Thymus (tissue), 11 donors: ENCODE data around the gene NECTIN1. TPM values are rescaled to one million over a fixed set of nuclear protein-coding genes. Genes with fewer than 3 reads are reported as not detected.
A peak's percentile ranks its signal among the peaks of the same experiment; 100 is the strongest.

Source experiments
- DNase-seq, 9 donors: peaks; one replicate each; pipeline ENCODE4 v3.0.0-alpha.2; 2013; ENCODE audit warnings: low spot score in 9 of 9, low read depth in 6 of 9, missing footprints in 1 of 9
- H3K27ac ChIP-seq, 2 donors: one replicate each; pipeline ENCODE4 v1.5.1; 2013; ENCODE audit warnings: control low read depth in 1 of 2, low read depth in 1 of 2, low read length in 1 of 2, mild to moderate bottlenecking in 1 of 2, moderate library complexity in 1 of 2
- H3K27me3 ChIP-seq, 2 donors: one replicate each; pipeline ENCODE4 v1.5.1; 2013; ENCODE audit warnings: low read length in 1 of 2; ENCODE audit not compliant: control insufficient read depth in 2 of 2, insufficient read depth in 1 of 2
- H3K36me3 ChIP-seq, 2 donors: one replicate each; pipeline ENCODE4 v1.5.1; 2013; ENCODE audit warnings: low read length in 1 of 2, mild to moderate bottlenecking in 1 of 2, moderate library complexity in 1 of 2; ENCODE audit not compliant: control insufficient read depth in 2 of 2, insufficient read depth in 2 of 2
- H3K4me1 ChIP-seq, 2 donors: one replicate each; pipeline ENCODE4 v1.5.1; 2013; ENCODE audit warnings: low read length in 2 of 2; ENCODE audit not compliant: control insufficient read depth in 2 of 2, insufficient read depth in 2 of 2
- H3K4me3 ChIP-seq, 2 donors: one replicate each; pipeline ENCODE4 v1.5.1; 2013; ENCODE audit warnings: low read length in 2 of 2, control low read depth in 1 of 2, mild to moderate bottlenecking in 1 of 2
- H3K9me3 ChIP-seq, 2 donors: one replicate each; pipeline ENCODE4 v1.5.1; 2013; ENCODE audit warnings: low read length in 1 of 2, mild to moderate bottlenecking in 1 of 2; ENCODE audit not compliant: control insufficient read depth in 2 of 2, insufficient read depth in 1 of 2
- WGBS: extraction: QIAGEN DNeasy Blood & Tissue Kit; methylation state at CpG from one replicate; pipeline ENCODE4 v1.1.7; 2013; 5-methylcytosine and 5-hydroxymethylcytosine counted together
- polyA plus RNA-seq: library from polyadenylated mRNA; stranded (reverse); fragments of 200-250 nt; gene quantifications from one replicate; pipeline ENCODE4 v1.2.3, GENCODE V29; 2013
- total RNA-seq: library from RNA; stranded (reverse); fragments of 120-200 nt; gene quantifications from one replicate; pipeline ENCODE4 v1.2.4, GENCODE V29; 2013
- donor health status: healthy.

Gene NECTIN1
- total and polyA plus RNA-seq, 2 donors: 6.5 to 11.7 TPM

- H3K9me3 ChIP-seq: no peaks in the 10 kb centered on the region
- H3K27me3 ChIP-seq: peaks cover 0 to 11% of the 10 kb centered on the region in 2 donors
- H3K4me1 ChIP-seq: peaks cover 0 to 16% of the 10 kb centered on the region in 2 donors
- DNase-seq: no peak
- 92% methylated on average over 18 of the region's 18 CpGs for WGBS
- H3K36me3 ChIP-seq: no peaks in the 10 kb centered on the region
- H3K4me3 ChIP-seq: no peak overlapping the region
- H3K27ac ChIP-seq: peak overlapping the region in 1 of 2 donors; percentile 47
Observed at GRCh38 chr11:119720311-119720913, 8.6 kb downstream of the NECTIN1 start.

- Histone ChIP-seq H3K36me3 (no peaks in the 10 kb centered on the region), H3K4me1 (peaks cover 6 to 29% of the 10 kb centered on the region in 2 donors), H3K27me3 (peaks cover 0 to 4% of the 10 kb centered on the region in 2 donors), H3K9me3 (peaks cover 0 to 6% of the 10 kb centered on the region in 2 donors), H3K4me3 (no peak overlapping the region), H3K27ac (no peak overlapping the region)
- DNase-seq: no peak
- WGBS: 94% methylated on average over 14 of the region's 14 CpGs
Observed at GRCh38 chr11:119717839-119718534, 11.0 kb downstream of the NECTIN1 start.

- Histone ChIP-seq H3K27me3 (no peaks in the 10 kb centered on the region), H3K36me3 (no peaks in the 10 kb centered on the region), H3K27ac (no peak overlapping the region), H3K4me1 (peaks cover 13 to 34% of the 10 kb centered on the region in 2 donors), H3K4me3 (no peak overlapping the region), H3K9me3 (peaks cover 0 to 6% of the 10 kb centered on the region in 2 donors)
- 97% methylated on average over 30 of the region's 30 CpGs for WGBS
- no peak for DNase-seq
Observed at GRCh38 chr11:119716582-119717498, 12.2 kb downstream of the NECTIN1 start.

GRCh38 chr11:119714590-119714989 lies 14.4 kb downstream of the NECTIN1 start:
- Histone ChIP-seq H3K9me3 (peaks cover 0 to 6% of the 10 kb centered on the region in 2 donors), H3K27ac (no peak overlapping the region), H3K4me1 (peaks cover 19 to 39% of the 10 kb centered on the region in 2 donors), H3K4me3 (no peak overlapping the region), H3K27me3 (peaks cover 0 to 5% of the 10 kb centered on the region in 2 donors), H3K36me3 (no peaks in the 10 kb centered on the region)
- DNase-seq: no peak
- WGBS: 79% methylated on average over 6 of the region's 6 CpGs

- H3K27ac ChIP-seq: no peak overlapping the region
- H3K9me3 ChIP-seq: peaks cover 0 to 6% of the 10 kb centered on the region in 2 donors
- no peak for DNase-seq
- WGBS: 89% methylated on average over 8 of the region's 8 CpGs
- H3K27me3 ChIP-seq: peaks cover 0 to 9% of the 10 kb centered on the region in 2 donors
- peaks cover 21 to 43% of the 10 kb centered on the region in 2 donors for H3K4me1 ChIP-seq
- no peak overlapping the region for H3K4me3 ChIP-seq
- H3K36me3 ChIP-seq: no peaks in the 10 kb centered on the region
Observed at GRCh38 chr11:119714189-119714588, 14.8 kb downstream of the NECTIN1 start.

GRCh38 chr11:119713359-119714040 lies 15.5 kb downstream of the NECTIN1 start:
- Histone ChIP-seq H3K27ac (no peak overlapping the region), H3K4me1 (peaks cover 21 to 50% of the 10 kb centered on the region in 2 donors), H3K36me3 (no peaks in the 10 kb centered on the region), H3K9me3 (peaks cover 0 to 6% of the 10 kb centered on the region in 2 donors), H3K4me3 (no peak overlapping the region), H3K27me3 (peaks cover 0 to 13% of the 10 kb centered on the region in 2 donors)
- DNase-seq: peak in 3 of 9 donors; percentile 47 to 77 (median 61)
- WGBS: 50% methylated on average over 9 of the region's 9 CpGs

GRCh38 chr11:119712459-119713358 lies 16.3 kb downstream of the NECTIN1 start:
- no peak overlapping the region for H3K27ac ChIP-seq
- no peak for DNase-seq
- H3K9me3 ChIP-seq: peaks cover 0 to 6% of the 10 kb centered on the region in 2 donors
- peaks cover 21 to 50% of the 10 kb centered on the region in 2 donors for H3K4me1 ChIP-seq
- H3K4me3 ChIP-seq: no peak overlapping the region
- H3K27me3 ChIP-seq: peaks cover 0 to 13% of the 10 kb centered on the region in 2 donors
- no peaks in the 10 kb centered on the region for H3K36me3 ChIP-seq
- WGBS: 58% methylated on average over 10 of the region's 10 CpGs

- Histone ChIP-seq H3K27ac (no peak overlapping the region), H3K36me3 (no peaks in the 10 kb centered on the region), H3K4me3 (no peak overlapping the region), H3K4me1 (peaks cover 21 to 50% of the 10 kb centered on the region in 2 donors), H3K27me3 (peaks cover 0 to 13% of the 10 kb centered on the region in 2 donors), H3K9me3 (peaks cover 0 to 6% of the 10 kb centered on the region in 2 donors)
- WGBS: 80% methylated on average over 9 of the region's 9 CpGs
- DNase-seq: no peak
Observed at GRCh38 chr11:119712006-119712405, 17.0 kb downstream of the NECTIN1 start.
